GM23248 (cell line): ENCODE data around the gene DRG1. TPM values are rescaled to one million over a fixed set of nuclear protein-coding genes. Genes with fewer than 3 reads are reported as not detected.

ENCODE experiments used
- DNase-seq: peaks from one replicate; pipeline ENCODE4 v3.0.0-alpha.2; 2015
- H2AFZ ChIP-seq: fragments of 200-600 bp; sonication (generic); 2 replicates; pipeline ENCODE4 v1.6.1; 2016; ENCODE audit warnings: antibody characterized with exemption
- H3F3A ChIP-seq: fragments of 200-600 bp; sonication (generic); 2 replicates; pipeline ENCODE4 v1.6.1; 2016; ENCODE audit warnings: mild to moderate bottlenecking, antibody characterized with exemption, mixed run types; ENCODE audit not compliant: insufficient read depth
- H3K27ac ChIP-seq: fragments of 200-600 bp; sonication (generic); 2 replicates; pipeline ENCODE4 v1.5.1; 2016; ENCODE audit warnings: mild to moderate bottlenecking
- H3K27me3 ChIP-seq: fragments of 200-600 bp; sonication (generic); replicated peaks from 2 replicates; pipeline ENCODE4 v1.6.1; 2016; ENCODE audit warnings: mild to moderate bottlenecking; ENCODE audit not compliant: insufficient read depth
- H3K36me3 ChIP-seq: fragments of 200-600 bp; sonication (generic); 2 replicates; pipeline ENCODE4 v1.6.1; 2016; ENCODE audit warnings: low read depth, mild to moderate bottlenecking
- H3K4me1 ChIP-seq: fragments of 200-600 bp; sonication (generic); 2 replicates; pipeline ENCODE4 v1.6.1; 2016; ENCODE audit warnings: mild to moderate bottlenecking; ENCODE audit not compliant: insufficient read depth
- H3K4me2 ChIP-seq: fragments of 200-600 bp; sonication (generic); one replicate; pipeline ENCODE4 v1.6.1; 2016; ENCODE audit warnings: mild to moderate bottlenecking; ENCODE audit not compliant: unreplicated experiment
- H3K4me3 ChIP-seq: fragments of 200-600 bp; sonication (generic); 2 replicates; pipeline ENCODE4 v1.5.1; 2016; ENCODE audit warnings: mild to moderate bottlenecking
- H3K79me2 ChIP-seq: fragments of 200-600 bp; sonication (generic); 2 replicates; pipeline ENCODE4 v1.6.1; 2016; ENCODE audit warnings: mild to moderate bottlenecking; ENCODE audit not compliant: insufficient read depth
- H3K9ac ChIP-seq: fragments of 200-600 bp; sonication (generic); 2 replicates; pipeline ENCODE4 v1.6.1; 2016; ENCODE audit warnings: mild to moderate bottlenecking
- H3K9me2 ChIP-seq: fragments of 200-600 bp; sonication (generic); 2 replicates; pipeline ENCODE4 v1.6.1; 2016; ENCODE audit warnings: mixed run types, mild to moderate bottlenecking, moderate library complexity; ENCODE audit not compliant: insufficient read depth
- H3K9me3 ChIP-seq: fragments of 200-600 bp; sonication (generic); one replicate; pipeline ENCODE4 v1.6.1; 2017; ENCODE audit warnings: low read depth
- H4K20me1 ChIP-seq: fragments of 200-600 bp; sonication (generic); 2 replicates; pipeline ENCODE4 v1.6.0; 2016; ENCODE audit not compliant: insufficient read depth
- EZH2 ChIP-seq: fragments of 200-600 bp; sonication (generic); IDR thresholded peaks from 2 replicates; pipeline ENCODE4 v1.6.1; 2018; ENCODE audit warnings: antibody characterized with exemption, mild to moderate bottlenecking; ENCODE audit not compliant: insufficient read depth, poor library complexity, severe bottlenecking
- EZH2phosphoT487 ChIP-seq: fragments of 200-600 bp; sonication (generic); IDR thresholded peaks from 2 replicates; pipeline ENCODE4 v1.6.1; 2018; ENCODE audit warnings: antibody characterized with exemption, moderate library complexity, mild to moderate bottlenecking, low read depth; ENCODE audit not compliant: insufficient read depth
- WGBS, 2 experiments: methylation state at CpG; one replicate each; pipeline ENCODE4 v1.1.6; 2015 to 2017; ENCODE audit warnings: low lambda C conversion rate in 2 of 2, low coverage in 1 of 2; ENCODE audit errors: missing lambda C conversion rate in 2 of 2; 5-methylcytosine and 5-hydroxymethylcytosine counted together
- in situ Hi-C: fragments of 300-500 bp; cut with MboI; formaldehyde crosslinking; loops from 2 replicates; pipeline ENCODE4 v1.15.0; 2020
- polyA plus RNA-seq: library from polyadenylated mRNA; unstranded; fragments of >200 nt; fragmentation: Nextera tagmentation; extraction: Ambion mirVana; gene quantifications from 2 replicates; pipeline ENCODE4 v1.2.1, GENCODE V29; 2016
- total RNA-seq: library from RNA; depleted of rRNA; stranded (reverse); fragments of >200 nt; shearing (Covaris generic); gene quantifications from 2 replicates; pipeline ENCODE4 v1.2.3, GENCODE V29; 2014

Gene DRG1
- total and polyA plus RNA-seq, 2 experiments from 2014 or later: 65.0 to 79.7 TPM

- H3K36me3 ChIP-seq: peaks cover 65% of the 10 kb centered on the region
- WGBS, 2 experiments: 65 to 69% methylated on average over 3 of the region's 3 CpGs
These were observed 36.7 kb downstream of the DRG1 start for GRCh38 chr22:31436132-31436531.

DNA sequence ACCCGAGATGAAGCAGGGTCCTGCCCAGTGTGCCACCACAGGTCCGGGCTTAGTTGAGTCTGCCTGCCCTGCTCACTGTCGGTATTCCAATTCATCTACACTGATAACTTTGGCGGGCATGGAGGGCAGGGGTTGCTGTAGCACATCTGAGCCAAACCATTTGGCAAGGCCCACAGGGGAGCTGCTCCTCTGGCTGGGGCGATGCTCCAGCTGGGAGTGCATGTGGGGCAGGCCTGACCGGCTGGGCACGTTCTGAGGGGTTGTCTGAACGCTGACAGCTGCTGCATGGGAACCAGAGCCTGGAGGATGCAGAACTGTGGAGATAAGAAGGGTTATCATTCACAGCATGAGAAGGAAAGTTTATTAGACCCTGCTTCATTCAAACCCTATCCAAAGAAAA, 40.4 kb downstream of the DRG1 start:
- Histone ChIP-seq H4K20me1 (no peaks in the 10 kb centered on the region), H3K79me2 (0 out of 2 replicates have a peak, but pooled peaks cover 6% of the 10 kb centered on the region), H3K4me3 (no peak overlapping the region), H3K9me3 (no peaks in the 10 kb centered on the region), H3K9ac (no peak overlapping the region), H3K27me3 (no peaks in the 10 kb centered on the region), H3K4me2 (no peak overlapping the region), H2AFZ (no peak overlapping the region), H3K9me2 (no peaks in the 10 kb centered on the region), H3F3A (peaks cover 42% of the 10 kb centered on the region), H3K4me1 (no peaks in the 10 kb centered on the region), H3K36me3 (peaks cover 67% of the 10 kb centered on the region), H3K27ac (no peak overlapping the region)
- no peak for DNase-seq
- 58 to 61% methylated on average over 8 of the region's 8 CpGs for WGBS, 2 experiments
- TF ChIP-seq EZH2 (no peak), EZH2phosphoT487 (no peak)
- in situ Hi-C loops: no loop called here

More at GRCh38 chr22:31436132-31436531, 36.7 kb downstream of the DRG1 start:
- Histone ChIP-seq H3K9ac (no peak overlapping the region), H3K79me2 (peaks cover 11% of the 10 kb centered on the region; the same call in 1 of the 2 replicates), H3K27ac (no peak overlapping the region), H4K20me1 (no peaks in the 10 kb centered on the region), H3K4me3 (no peak overlapping the region), H3K4me1 (no peaks in the 10 kb centered on the region), H3K27me3 (no peaks in the 10 kb centered on the region), H2AFZ (no peak overlapping the region), H3K9me3 (no peaks in the 10 kb centered on the region), H3K9me2 (no peaks in the 10 kb centered on the region), H3K4me2 (no peak overlapping the region), H3F3A (peaks cover 15% of the 10 kb centered on the region)
- in situ Hi-C loops: no loop called here
- DNase-seq: no peak
- TF ChIP-seq EZH2 (no peak), EZH2phosphoT487 (no peak)

GRCh38 chr22:31440681-31441080, 41.3 kb downstream of the DRG1 start:
- TF ChIP-seq EZH2: no peak
- no peak for TF ChIP-seq EZH2phosphoT487
- Histone ChIP-seq H3K9me2 (no peaks in the 10 kb centered on the region), H3F3A (peaks cover 42% of the 10 kb centered on the region), H4K20me1 (no peaks in the 10 kb centered on the region), H2AFZ (no peak overlapping the region), H3K4me1 (no peaks in the 10 kb centered on the region), H3K4me2 (no peak overlapping the region), H3K27me3 (no peaks in the 10 kb centered on the region), H3K36me3 (peaks cover 61% of the 10 kb centered on the region), H3K9ac (no peak overlapping the region), H3K9me3 (no peaks in the 10 kb centered on the region), H3K79me2 (0 out of 2 replicates have a peak, but pooled peaks cover 6% of the 10 kb centered on the region), H3K4me3 (no peak overlapping the region), H3K27ac (no peak overlapping the region)
- no peak for DNase-seq
- in situ Hi-C loops: no loop called here
- 97 to 99% methylated on average over 7 of the region's 7 CpGs for WGBS, 2 experiments

DNA sequence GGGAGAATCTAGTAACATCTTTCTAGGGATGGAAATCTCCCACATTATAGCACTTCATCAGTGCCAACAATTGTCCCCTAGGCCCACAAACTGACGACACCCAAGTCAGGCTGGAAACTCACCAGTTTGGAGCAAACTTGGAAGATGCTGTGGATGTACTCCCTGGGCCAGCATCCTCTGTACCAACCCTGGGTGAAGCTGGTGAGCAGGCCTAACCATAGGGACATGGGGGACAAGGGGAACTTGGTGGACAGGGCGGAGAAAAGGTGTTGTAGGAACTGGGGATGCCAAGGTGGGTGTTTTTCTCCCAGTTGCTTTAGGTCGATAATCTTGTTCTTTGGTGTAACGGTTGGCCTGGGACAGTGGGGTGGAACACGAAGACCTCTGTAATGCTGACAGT, 42.2 kb downstream of the DRG1 start:
- TF ChIP-seq EZH2phosphoT487 (no peak), EZH2 (no peak)
- H3F3A ChIP-seq: peaks cover 42% of the 10 kb centered on the region
- no peak overlapping the region for H2AFZ ChIP-seq
- no peak overlapping the region for H3K4me2 ChIP-seq
- DNase-seq: no peak
- H3K27me3 ChIP-seq: no peaks in the 10 kb centered on the region
- H3K4me3 ChIP-seq: no peak overlapping the region
- peaks cover 60% of the 10 kb centered on the region for H3K36me3 ChIP-seq
- no peaks in the 10 kb centered on the region for H3K4me1 ChIP-seq
- no peaks in the 10 kb centered on the region for H4K20me1 ChIP-seq
- no peak overlapping the region for H3K27ac ChIP-seq
- H3K9me2 ChIP-seq: no peaks in the 10 kb centered on the region
- 90 to 91% methylated on average over 5 of the region's 5 CpGs for WGBS, 2 experiments
- in situ Hi-C loops: no loop called here
- no peak overlapping the region for H3K9ac ChIP-seq
- no peaks in the 10 kb centered on the region for H3K9me3 ChIP-seq
- H3K79me2 ChIP-seq: 0 out of 2 replicates have a peak, but pooled peaks cover 6% of the 10 kb centered on the region
